Measurements from ENCODE around the gene YIPF6.

DNA sequence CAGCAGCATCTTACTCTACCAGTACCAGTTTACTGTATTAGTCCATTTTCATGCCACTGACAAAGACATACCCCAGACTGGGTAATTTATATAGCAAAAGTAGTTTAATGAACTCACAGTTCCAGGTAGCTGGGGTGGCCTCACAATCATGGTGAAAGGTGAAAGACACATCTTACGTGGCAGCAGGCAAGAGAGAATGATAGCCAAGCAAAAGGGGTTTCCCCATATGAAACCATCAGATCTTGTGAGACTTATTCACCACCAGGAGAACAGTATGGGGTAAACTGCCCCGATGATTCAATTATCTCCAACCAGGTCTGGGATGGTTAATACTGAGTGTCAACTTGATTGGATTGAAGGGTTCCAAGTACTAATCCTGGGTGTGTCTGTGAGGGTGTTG lies 69.3 kb downstream of the YIPF6 start:
- TF ChIP-seq EZH2 (IDR thresholded peaks at IDR 0.05; ENCODE audit: low read length) = no peak
- TF ChIP-seq, protein P1, sequence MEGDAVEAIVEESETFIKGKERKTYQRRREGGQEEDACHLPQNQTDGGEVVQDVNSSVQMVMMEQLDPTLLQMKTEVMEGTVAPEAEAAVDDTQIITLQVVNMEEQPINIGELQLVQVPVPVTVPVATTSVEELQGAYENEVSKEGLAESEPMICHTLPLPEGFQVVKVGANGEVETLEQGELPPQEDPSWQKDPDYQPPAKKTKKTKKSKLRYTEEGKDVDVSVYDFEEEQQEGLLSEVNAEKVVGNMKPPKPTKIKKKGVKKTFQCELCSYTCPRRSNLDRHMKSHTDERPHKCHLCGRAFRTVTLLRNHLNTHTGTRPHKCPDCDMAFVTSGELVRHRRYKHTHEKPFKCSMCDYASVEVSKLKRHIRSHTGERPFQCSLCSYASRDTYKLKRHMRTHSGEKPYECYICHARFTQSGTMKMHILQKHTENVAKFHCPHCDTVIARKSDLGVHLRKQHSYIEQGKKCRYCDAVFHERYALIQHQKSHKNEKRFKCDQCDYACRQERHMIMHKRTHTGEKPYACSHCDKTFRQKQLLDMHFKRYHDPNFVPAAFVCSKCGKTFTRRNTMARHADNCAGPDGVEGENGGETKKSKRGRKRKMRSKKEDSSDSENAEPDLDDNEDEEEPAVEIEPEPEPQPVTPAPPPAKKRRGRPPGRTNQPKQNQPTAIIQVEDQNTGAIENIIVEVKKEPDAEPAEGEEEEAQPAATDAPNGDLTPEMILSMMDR (optimal IDR thresholded peaks at IDR 0.05 in 1 of 3, IDR thresholded peaks at IDR 0.05 in 1 of 3, conservative IDR thresholded peaks at IDR 0.05 in 1 of 3; ENCODE audit: extremely low read depth in 1 of 3, insufficient read depth in 2 of 3, low read length in 3 of 3) = no peak
